ENCODE measurements around the gene YEATS4.

- TF ChIP-seq POLR2A (IDR thresholded peaks at IDR 0.05) (no peak), CTCF (IDR thresholded peaks at IDR 0.05) (no peak), EP300 (IDR thresholded peaks at IDR 0.05; ENCODE audit: low read depth) (no peak)
These were observed 34.6 kb upstream of the YEATS4 start for GRCh38 chr12:69324797-69325466.

Data from transverse colon (tissue), 3 donors.